IMR-90 (cell line): ENCODE results near the gene AGPAT1.

Experiments
- FOS ChIP-seq: fragments of 150-350 bp; IDR thresholded peaks from 2 replicates; pipeline ENCODE4 v1.6.1; 2016; ENCODE audit warnings: low read depth, low read length
- MAFK ChIP-seq: IDR thresholded peaks from 2 replicates; pipeline ENCODE4 v1.6.1; 2012; ENCODE audit warnings: low read depth, low read length, improper control_type of control experiment
- MXI1 ChIP-seq: IDR thresholded peaks from 2 replicates; pipeline ENCODE4 v1.6.1; 2012; ENCODE audit warnings: low read depth, mild to moderate bottlenecking, low read length, moderate library complexity, borderline replicate concordance
- RFX5 ChIP-seq: IDR thresholded peaks from 2 replicates; pipeline ENCODE4 v1.8.0; 2012; ENCODE audit warnings: low read depth, mild to moderate bottlenecking, low read length, moderate library complexity
- TF ChIP-seq, protein P1 (sequence below): conservative IDR thresholded peaks from 2 replicates; pipeline ENCODE4 v1.5.1; 2012; ENCODE audit warnings: mild to moderate bottlenecking, low read depth, low read length, improper control_type of control experiment
- TF ChIP-seq, protein P2 (sequence below): fragments of 150-350 bp; IDR thresholded peaks from 2 replicates; pipeline ENCODE4 v1.6.1; 2016; ENCODE audit warnings: low read depth, mild to moderate bottlenecking, low read length, moderate library complexity, borderline replicate concordance

DNA sequence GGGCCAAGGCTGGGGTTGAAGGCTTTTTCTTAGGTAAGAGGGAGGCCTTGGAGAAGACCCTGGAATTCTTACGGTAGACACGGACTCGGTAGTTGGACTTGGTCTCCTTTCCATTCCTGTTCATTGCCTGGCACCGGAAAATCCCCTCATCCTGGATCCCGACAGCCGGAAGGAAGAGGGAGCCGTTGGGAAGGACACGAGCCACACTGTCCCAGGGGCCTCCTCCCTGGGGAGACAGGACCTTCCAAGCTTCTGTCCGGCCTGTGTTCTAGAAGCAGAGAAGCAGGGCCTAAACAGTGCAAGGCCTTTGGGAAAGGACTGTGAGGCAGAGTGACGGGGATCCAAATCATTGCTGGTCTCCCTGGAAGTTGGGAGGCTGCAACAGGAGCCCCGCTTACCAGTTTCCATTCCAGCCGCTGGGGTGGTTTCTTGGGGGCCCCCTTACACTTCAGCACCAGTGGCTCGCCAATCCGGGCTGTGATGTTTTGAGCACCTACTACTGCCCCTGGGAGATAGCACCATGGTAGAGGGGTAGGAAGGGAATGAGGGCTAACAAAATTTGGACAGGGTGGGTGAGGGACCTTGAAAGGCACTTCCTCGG lies 7.7 kb upstream of the AGPAT1 start:
- TF ChIP-seq, protein P1, sequence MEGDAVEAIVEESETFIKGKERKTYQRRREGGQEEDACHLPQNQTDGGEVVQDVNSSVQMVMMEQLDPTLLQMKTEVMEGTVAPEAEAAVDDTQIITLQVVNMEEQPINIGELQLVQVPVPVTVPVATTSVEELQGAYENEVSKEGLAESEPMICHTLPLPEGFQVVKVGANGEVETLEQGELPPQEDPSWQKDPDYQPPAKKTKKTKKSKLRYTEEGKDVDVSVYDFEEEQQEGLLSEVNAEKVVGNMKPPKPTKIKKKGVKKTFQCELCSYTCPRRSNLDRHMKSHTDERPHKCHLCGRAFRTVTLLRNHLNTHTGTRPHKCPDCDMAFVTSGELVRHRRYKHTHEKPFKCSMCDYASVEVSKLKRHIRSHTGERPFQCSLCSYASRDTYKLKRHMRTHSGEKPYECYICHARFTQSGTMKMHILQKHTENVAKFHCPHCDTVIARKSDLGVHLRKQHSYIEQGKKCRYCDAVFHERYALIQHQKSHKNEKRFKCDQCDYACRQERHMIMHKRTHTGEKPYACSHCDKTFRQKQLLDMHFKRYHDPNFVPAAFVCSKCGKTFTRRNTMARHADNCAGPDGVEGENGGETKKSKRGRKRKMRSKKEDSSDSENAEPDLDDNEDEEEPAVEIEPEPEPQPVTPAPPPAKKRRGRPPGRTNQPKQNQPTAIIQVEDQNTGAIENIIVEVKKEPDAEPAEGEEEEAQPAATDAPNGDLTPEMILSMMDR = no peak
- no peak for TF ChIP-seq RFX5
- TF ChIP-seq, protein P2, sequence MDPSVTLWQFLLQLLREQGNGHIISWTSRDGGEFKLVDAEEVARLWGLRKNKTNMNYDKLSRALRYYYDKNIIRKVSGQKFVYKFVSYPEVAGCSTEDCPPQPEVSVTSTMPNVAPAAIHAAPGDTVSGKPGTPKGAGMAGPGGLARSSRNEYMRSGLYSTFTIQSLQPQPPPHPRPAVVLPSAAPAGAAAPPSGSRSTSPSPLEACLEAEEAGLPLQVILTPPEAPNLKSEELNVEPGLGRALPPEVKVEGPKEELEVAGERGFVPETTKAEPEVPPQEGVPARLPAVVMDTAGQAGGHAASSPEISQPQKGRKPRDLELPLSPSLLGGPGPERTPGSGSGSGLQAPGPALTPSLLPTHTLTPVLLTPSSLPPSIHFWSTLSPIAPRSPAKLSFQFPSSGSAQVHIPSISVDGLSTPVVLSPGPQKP = no peak
- TF ChIP-seq FOS = no peak
- no peak for TF ChIP-seq MAFK
- no peak for TF ChIP-seq MXI1
